Measurements from ENCODE around the gene DEXI. TPM values are rescaled to one million over a fixed set of nuclear protein-coding genes. Genes with fewer than 3 reads are reported as not detected.

The DEXI gene
- total RNA-seq, 1 donor from 2014 or later: 110 TPM

DNA sequence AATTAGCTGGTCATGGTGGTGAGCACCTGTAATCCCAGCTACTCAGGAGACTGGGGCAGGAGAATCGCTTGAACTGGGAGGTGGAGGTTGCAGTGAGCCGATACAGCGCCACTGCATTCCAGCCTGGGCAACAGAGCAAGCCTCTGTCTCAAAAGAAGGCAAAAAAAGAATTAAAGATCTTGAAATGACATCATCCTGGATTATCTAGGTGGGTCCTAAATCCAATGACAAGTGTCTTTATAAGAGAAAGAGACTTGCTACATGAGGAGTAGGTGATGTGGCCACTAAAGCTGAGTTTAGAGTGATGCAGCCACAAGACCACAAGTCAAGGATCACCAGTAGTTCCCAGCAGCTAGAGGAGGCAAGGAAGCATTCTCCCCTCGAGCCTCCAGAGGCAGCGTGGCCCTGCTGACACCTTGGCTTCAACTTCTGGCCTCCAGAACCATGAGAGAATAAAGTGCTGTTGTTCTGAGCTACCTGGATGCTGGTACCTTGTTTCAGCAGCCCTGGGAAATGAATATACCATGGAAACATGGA, 49.4 kb downstream of the DEXI start:
- no peak overlapping the region for H3K4me3 ChIP-seq
- TF ChIP-seq, protein P1, sequence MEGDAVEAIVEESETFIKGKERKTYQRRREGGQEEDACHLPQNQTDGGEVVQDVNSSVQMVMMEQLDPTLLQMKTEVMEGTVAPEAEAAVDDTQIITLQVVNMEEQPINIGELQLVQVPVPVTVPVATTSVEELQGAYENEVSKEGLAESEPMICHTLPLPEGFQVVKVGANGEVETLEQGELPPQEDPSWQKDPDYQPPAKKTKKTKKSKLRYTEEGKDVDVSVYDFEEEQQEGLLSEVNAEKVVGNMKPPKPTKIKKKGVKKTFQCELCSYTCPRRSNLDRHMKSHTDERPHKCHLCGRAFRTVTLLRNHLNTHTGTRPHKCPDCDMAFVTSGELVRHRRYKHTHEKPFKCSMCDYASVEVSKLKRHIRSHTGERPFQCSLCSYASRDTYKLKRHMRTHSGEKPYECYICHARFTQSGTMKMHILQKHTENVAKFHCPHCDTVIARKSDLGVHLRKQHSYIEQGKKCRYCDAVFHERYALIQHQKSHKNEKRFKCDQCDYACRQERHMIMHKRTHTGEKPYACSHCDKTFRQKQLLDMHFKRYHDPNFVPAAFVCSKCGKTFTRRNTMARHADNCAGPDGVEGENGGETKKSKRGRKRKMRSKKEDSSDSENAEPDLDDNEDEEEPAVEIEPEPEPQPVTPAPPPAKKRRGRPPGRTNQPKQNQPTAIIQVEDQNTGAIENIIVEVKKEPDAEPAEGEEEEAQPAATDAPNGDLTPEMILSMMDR (IDR thresholded peaks at IDR 0.05; ENCODE audit: borderline replicate concordance): no peak
- no peaks in the 10 kb centered on the region for H3K9me3 ChIP-seq (replicated peaks)
- no peak for DNase-seq
- peaks cover 7% of the 10 kb centered on the region for H3K4me1 ChIP-seq
- peaks cover under 1% of the 10 kb centered on the region for H3K36me3 ChIP-seq
- intact Hi-C loops (cut with micrococcal nuclease): no loop called here
- no peak overlapping the region for H3K27ac ChIP-seq (replicated peaks)
- peaks cover 11% of the 10 kb centered on the region for H3K27me3 ChIP-seq (ENCODE audit: low read depth)

DNA sequence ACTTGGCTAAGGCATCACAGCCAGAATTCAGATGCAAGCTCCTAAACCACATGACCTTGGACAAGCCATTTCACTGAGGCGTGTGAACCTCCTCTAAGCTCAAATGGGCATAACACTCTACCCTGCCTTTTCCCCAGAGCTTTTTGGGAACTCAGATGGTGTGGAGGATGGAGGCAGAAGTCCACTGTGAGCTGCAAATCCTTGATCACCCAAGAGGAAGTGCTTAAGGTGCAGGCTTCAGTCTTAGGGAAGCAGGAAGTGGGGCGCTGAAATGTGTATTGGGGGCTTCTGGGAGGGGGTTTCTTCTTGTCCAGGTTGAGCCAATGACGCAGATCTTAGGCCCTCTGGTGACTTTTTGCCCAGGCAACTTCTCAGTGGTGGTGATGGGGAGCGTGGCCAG, 52.4 kb downstream of the DEXI start:
- Histone ChIP-seq H3K9me3 (replicated peaks) (no peaks in the 10 kb centered on the region), H3K36me3 (no peaks in the 10 kb centered on the region), H3K27ac (replicated peaks) (no peak overlapping the region), H3K4me3 (no peak overlapping the region), H3K4me1 (peaks cover 26% of the 10 kb centered on the region), H3K27me3 (ENCODE audit: low read depth) (peaks cover 8% of the 10 kb centered on the region)
- TF ChIP-seq, protein P1 (IDR thresholded peaks at IDR 0.05; ENCODE audit: borderline replicate concordance): no peak
- intact Hi-C loops (cut with micrococcal nuclease): no loop called here
- no peak for DNase-seq

DNA sequence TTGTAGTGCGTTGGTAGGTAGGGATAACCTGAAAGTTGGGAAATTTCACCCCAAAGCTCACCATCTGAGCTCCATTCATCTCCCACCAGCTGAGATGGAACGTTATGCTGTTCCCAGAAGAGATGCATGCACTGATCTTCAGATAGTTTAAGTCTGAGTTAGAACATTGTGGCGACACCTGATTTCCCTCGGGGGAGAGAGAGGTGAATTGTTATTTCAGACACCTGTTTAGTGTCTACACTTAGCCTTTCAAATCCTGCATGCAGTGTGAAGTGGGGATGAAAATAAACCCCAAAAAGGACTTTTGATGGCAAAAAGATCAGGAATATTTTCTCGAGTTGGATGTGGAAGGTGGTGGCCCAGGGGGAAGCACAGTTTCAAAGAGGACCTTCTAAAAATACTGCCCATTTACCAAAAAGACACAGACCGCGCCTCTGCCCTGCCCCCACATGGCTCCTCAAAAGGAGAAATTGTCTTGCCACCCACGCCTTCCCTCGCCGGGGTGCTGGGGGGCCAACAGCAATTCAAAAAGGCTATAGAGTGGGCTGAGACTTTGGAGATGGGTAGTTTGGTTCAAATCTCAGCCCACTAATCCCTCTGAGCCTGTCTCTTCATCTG, 53.8 kb downstream of the DEXI start:
- H3K27ac ChIP-seq (replicated peaks): no peak overlapping the region
- peaks cover 6% of the 10 kb centered on the region for H3K36me3 ChIP-seq
- H3K4me3 ChIP-seq: no peak overlapping the region
- intact Hi-C loops (cut with micrococcal nuclease): no loop called here
- H3K9me3 ChIP-seq (replicated peaks): no peaks in the 10 kb centered on the region
- peaks cover 6% of the 10 kb centered on the region for H3K27me3 ChIP-seq (ENCODE audit: low read depth)
- H3K4me1 ChIP-seq: peaks cover 36% of the 10 kb centered on the region
- TF ChIP-seq, protein P1 (IDR thresholded peaks at IDR 0.05; ENCODE audit: borderline replicate concordance): no peak
- peak; percentile 32 for DNase-seq

DNA sequence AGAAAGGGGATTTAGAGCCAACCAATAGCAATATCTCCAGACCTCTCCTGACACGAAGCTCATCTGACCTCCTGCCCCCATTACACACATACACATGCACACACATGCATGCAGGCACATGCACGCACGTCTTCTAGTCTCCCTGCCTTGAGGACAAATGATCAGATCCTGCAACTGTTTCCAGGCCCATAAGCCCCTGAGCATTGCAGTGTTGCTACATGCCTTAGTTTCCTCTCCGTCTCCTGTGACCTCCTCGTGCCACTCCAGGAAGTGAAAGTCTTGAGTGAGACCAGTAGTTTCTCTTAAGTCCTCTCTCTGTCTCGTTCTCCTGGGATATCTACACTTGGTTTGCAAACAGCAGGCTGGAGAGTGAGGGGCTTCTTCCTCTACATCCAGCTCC, 57.0 kb downstream of the DEXI start:
- TF ChIP-seq, protein P1 (IDR thresholded peaks at IDR 0.05; ENCODE audit: borderline replicate concordance): no peak
- Histone ChIP-seq H3K27me3 (ENCODE audit: low read depth) (peaks cover 10% of the 10 kb centered on the region), H3K4me1 (peaks cover 56% of the 10 kb centered on the region), H3K4me3 (no peak overlapping the region), H3K36me3 (peaks cover 6% of the 10 kb centered on the region), H3K27ac (replicated peaks) (no peak overlapping the region), H3K9me3 (replicated peaks) (no peaks in the 10 kb centered on the region)
- intact Hi-C loops (cut with micrococcal nuclease): no loop called here
- no peak for DNase-seq

DNA sequence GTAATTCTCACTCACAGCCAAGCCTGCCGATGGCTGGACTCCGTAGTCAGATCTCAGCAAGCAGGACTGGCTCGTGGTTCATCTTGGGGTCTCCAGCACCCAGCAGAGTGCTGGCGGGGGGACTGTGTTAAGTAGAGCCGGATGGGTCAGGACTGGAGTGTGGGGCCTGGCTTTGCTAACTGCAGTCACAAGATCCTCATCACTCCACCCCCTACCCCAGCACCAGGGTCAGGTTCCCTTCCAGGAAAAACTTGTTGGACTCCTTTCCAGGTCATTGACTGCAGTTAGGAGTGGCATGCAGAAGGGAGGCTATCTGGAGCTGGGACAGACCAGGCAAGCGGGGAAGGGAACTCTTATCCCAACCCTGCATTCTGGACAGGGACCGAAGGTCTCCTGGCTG, 59.3 kb downstream of the DEXI start:
- intact Hi-C loops (cut with micrococcal nuclease): no loop called here
- peaks cover 23% of the 10 kb centered on the region for H3K27me3 ChIP-seq (ENCODE audit: low read depth)
- no peaks in the 10 kb centered on the region for H3K9me3 ChIP-seq (replicated peaks)
- H3K27ac ChIP-seq (replicated peaks): no peak overlapping the region
- peaks cover 75% of the 10 kb centered on the region for H3K4me1 ChIP-seq
- TF ChIP-seq, protein P1 (IDR thresholded peaks at IDR 0.05; ENCODE audit: borderline replicate concordance): no peak
- DNase-seq: no peak
- no peak overlapping the region for H3K4me3 ChIP-seq
- H3K36me3 ChIP-seq: peaks cover 6% of the 10 kb centered on the region

Measured in left ventricle myocardium inferior (tissue), 1 donor.